Right forelimb (tissue), 1 donor: ENCODE measurements around the gene FAM200A.
"Not testable (repeated sequence)": the region's sequence is repeated elsewhere in the genome, so short reads cannot be mapped to it uniquely, and the experiment has no call there.

ENCODE experiments used
- DNase-seq: peaks from one replicate; pipeline ENCODE4 v3.0.0-alpha.2; 2018

The FAM200A gene

GRCh38 chr7:99558306-99559174 lies 6.6 kb upstream of the FAM200A start, which contains the start of gene ZNF655:
ZNF655 (plus strand) TSS chr7:99558642; CDS start chr7:99560560, 1,918 bp downstream.
- DNase-seq: peak; percentile 97

DNA sequence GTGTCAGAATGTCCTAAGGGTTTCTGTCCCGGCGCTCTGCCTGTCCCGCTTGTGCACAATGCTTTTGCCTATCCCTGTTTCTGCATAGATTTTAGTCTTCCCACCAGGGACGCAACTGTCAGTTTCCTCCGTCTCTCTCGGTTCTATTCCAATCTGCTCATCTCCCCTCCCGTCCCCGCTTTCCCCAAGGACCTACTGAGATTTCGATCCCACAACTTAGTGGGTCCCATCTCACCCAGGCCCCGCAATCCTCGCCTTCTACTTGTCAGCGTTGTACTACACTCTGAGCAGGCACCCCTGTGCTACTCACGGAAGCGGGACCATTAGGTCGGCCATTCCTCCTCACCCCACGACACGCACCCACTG lies 6.0 kb upstream of the FAM200A start:
- DNase-seq: no peak

DNA sequence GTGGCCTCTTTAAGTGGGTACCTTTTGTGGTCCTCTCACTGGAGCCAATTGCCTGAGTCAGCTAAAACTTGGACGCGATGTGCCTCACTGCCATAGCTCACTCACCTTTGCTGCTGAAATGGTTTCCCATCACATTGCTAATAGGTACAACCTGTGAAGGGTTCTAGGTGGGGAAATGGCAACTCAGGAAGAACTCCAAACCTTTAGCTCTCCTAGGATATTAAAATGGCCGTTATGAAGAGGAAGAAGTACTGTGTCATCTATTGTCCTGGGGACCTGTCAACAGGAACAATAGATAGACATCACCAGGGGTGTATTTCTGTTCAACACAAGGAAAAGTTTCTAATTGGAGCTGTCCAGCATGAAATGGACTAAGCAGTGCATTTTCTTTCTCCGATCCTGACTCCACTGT lies 5.3 kb upstream of the FAM200A start:
- no peak for DNase-seq

DNA sequence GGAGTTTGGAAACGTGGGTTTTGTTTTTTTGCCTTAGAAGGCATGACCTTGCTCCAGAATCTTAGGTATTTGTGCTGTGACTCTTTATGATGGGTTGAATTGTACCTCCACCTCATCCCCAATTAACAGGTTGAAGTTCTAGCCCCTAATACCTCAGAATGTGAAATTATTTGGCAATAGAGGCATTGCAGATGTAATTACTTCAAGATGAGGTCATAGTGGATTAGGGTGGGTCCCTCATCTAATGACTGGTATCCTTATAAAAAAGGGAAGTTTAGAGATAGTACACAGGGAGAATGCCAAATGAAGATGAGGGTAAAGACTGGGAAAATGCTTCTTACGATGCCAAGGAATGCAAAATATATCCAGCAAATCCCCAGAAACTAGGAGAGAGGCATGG lies 3.0 kb upstream of the FAM200A start:
- no peak for DNase-seq

- DNase-seq: no peak
Measured at GRCh38 chr7:99553039-99553438, 1.1 kb upstream of the FAM200A start.

DNA sequence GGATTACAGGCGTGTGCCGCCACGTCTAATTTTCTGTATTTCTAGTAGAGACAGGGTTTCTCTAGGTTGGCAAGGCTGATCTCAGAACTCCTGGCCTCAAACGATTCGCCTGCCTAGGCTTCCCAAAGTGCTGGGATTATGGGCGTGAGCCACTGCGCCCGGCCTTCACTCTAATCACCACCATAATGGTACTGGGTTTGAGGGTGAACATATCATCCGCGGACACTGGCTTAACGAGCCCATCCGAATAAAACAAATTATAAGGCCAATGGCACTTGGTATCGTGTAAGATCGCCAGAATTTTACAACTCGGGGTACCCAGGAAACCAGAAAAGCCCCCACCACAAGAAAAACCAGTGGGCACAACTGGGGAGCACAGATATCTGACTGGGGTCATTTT lies 580 bp downstream of the FAM200A start:
- DNase-seq: peak; percentile 46

GRCh38 chr7:99549545-99549944 lies 2.4 kb downstream of the FAM200A start:
- not testable (repeated sequence) for DNase-seq

DNA sequence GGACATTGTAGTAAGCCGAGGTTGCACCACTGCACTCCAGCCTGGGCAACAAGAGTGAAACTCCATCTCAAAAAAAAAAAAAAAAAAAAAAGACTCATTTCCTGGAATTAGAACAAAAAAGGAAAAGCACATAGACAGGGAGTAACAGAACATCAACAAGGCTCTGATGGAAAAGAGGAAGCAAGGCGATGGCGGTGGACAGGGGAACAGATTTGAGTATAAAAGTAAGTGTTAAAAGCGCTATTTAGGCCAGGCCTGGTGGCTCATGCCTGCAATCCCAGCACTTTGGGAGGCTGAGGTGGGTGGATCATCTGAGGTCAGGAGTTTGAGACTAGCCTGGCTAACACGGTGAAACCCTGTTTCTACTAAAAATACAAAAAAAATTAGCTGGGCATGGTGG lies 6.6 kb downstream of the FAM200A start:
- DNase-seq: not testable (repeated sequence)

DNA sequence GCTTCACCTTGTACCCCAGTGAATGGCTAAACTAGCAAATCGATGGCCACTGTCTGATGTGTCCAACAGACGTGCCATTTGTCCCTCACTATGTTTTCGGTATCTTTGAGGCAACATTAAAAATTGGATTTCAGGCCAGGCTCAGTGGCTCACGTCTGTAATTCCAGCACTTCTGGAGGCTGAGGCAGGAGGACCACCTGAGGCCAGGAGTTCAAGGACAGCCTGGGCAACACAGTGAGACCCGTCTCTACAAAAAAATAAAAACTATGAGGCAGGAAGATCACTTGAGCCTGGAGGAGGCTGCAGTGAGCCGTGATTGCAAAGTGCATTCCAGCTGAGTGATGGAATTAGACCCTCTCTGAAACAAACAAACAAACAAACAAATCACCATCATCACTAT lies 8.0 kb downstream of the FAM200A start:
- no peak for DNase-seq

DNA sequence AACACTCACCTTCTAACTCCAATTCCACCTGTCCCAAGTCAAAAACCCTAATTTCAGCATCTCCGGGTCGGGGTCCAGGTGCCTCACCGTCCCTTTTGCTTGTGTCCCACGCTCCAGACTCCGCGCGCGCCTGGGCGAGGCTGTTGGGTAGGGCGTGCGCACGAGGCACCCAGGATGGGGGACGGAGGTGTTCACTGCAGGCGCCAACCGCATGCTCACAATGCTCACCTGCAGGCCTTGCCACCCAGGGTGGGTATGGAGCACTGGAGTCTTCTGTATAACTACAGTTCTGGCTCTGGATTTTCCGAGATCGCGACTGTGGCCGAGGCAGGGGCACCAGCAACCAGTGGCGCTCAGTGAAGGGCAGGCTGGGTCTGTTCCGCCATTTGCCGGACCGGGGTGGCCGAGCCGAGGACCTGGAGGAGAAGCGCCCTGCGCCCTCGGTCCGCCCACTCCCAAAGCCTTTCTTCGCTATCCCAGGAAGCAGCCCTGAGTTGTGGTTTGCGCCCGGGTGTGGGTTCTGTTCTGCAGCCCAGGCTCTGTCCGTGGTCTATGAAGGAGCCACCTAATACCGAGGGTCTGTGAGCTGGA lies 8.7 kb downstream of the FAM200A start:
- DNase-seq: no peak

GRCh38 chr7:99541212-99541611 lies 10.7 kb downstream of the FAM200A start:
- DNase-seq: no peak

DNA sequence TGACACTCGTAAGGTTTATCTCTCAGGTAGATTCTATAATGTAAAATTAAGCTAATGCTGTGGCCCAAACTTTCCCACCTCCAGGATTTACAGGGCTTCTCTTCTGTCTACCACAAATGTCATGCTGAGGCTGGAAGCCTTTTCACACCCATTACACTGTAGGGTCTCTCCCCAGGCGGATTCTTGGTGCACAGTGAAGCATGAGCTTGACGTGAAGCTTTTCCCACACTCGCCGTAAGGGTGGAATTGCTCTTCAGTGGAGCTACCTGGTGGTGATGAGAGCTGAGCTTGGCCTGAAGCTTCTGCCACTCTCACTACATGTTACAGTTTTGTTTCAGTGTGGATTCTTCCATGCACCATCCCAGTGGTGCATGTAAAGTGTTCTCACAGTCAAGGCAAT lies 11.4 kb downstream of the FAM200A start:
- no peak for DNase-seq

DNA sequence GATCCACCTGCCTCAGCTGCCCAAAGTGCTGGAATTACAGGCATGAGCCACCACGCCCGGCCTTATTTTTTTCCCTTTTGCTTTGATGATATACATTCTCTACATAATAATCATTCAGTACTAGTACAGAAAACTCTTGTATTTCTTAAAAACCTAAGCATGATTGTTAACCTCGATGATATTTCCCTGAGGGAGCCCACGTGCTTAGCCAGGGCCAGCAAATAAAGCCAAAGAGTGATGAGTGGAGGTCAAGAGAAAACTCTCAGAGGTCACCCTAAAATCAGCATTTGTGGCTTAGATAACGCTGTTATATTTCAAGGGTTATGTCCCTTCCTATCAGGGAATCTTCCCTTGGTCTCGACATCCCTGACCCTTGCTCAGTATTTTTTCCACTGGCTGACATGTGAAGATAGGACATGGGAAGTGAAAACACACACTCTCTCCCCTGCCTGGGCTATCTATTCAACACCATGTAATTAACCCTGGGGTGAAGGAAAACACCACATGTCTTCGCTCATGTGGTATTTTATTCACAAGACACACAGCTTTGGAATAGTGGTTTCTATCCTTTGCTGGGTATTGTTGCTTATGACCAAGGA lies 12.6 kb downstream of the FAM200A start:
- no peak for DNase-seq

DNA sequence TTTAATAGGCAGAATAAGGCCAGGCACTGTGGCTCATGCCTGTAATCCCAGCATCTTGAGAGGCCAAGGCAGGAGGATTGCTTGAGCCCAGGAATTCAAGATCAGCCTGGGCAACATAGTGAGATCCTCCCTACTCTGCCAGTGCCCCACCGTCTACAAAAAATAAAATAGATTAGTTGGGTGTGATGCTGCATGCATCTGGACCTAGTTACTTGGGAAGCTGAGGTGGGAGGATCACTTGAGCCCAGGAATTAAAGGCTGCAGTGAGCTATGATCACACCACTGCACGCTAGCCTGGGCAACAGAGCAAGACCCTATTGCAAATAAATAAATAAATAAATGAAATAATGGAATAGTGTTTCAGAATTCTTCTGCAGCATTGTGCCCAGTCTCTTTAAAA lies 16.2 kb downstream of the FAM200A start:
- DNase-seq: no peak

- DNase-seq: no peak
Measured at GRCh38 chr7:99531354-99531765, 20.6 kb downstream of the FAM200A start.

GRCh38 chr7:99525713-99526440 lies 26.0 kb downstream of the FAM200A start:
- DNase-seq: no peak

GRCh38 chr7:99521399-99521798 lies 30.5 kb downstream of the FAM200A start:
- DNase-seq: no peak

GRCh38 chr7:99514050-99514449 lies 37.9 kb downstream of the FAM200A start:
- DNase-seq: no peak

DNA sequence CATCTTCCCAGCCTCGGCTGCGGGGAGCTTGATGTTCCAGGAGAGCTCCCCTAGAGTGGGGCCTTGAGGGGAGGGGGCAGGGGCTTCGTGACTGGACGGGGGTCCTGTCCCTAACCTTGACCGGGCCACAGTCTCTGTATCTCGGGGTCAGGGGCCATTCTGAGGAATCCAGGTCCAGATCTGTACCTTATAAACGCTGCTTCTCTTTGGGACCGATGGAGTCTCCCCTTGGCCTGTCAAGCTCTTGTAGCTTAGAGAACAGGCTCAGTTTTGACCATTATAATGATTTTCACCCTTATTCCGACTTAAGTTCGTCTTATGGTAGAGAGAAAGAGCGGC lies 46.6 kb downstream of the FAM200A start:
- no peak for DNase-seq

DNA sequence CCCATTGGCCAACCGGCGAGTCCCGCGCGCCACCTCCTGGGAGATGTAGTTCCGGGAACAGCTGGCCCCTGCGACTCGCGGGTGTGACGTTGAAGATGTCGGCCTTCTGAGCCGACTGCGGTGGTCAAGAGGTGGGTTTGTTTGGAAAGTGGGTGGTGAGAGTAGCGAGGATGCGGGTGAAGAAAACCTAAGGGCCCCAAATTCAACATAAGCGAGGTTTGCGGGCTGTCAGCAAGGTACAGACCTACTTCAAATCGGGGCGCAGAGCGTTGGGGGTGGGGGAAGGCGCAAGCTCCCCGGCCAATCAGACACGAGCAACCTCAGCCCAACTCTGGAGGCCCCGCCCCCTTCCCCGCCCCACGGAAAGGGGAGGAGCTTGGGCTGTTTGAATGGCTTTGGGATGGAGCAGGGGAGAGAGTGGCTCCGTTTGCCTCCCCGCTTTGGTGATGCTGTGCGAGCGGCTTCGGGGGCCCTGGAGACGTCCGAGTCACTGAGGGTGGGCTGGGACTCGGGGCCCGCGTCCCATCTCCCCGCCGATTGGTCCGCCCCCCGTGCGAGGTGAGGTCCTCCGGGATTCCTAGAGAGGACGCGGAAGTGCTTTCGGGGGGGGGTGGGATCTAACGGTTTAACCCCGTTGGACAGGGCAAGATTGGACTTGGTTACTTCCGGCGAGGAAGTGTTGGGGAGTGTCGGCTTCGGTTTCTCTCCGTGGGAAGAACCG lies 47.2 kb downstream of the FAM200A start, which contains the start of gene ZKSCAN5:
TSS of gene ZKSCAN5 (plus strand) at position 60 of the 721 bp plus-strand sequence. CDS start 1,383 bp downstream, outside the sequence.
- peak; percentile 99 for DNase-seq

DNA sequence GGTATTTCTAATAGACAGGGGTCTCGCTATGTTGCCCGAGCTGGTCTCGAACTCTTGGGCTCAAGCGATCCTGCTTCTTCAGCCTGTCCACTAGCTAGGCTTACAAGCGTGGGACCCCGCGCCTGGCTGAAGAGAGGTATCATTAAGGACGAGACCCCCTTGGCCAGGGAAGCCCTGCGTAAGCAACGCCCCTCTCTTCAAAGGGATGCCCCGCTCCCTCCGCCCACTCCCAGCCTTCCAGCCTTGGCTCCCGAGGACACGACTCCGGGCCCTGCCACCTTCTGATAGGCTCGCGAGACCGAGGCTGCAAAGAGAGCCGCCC lies 47.7 kb downstream of the FAM200A start:
- DNase-seq: no peak

DNA sequence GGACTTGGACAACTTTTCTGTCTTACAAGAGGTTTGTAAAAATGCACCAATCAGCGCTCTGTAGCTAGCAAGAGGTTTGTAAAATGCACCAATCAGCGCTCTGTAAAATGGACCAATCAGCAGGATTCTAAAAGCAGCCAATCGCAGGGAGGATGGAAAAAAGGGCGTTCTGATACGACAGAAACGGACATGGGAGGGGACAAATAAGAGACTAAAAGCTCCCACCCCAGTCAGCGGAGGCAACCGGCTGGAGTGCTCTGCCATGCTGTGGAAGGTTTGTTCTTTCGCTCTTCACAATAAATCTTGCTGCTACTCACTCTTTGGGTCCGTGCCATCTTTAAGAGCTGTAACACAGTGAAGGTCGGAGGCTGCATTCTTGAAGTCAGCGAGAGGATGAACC lies 50.7 kb downstream of the FAM200A start:
- DNase-seq: not testable (repeated sequence)

GRCh38 chr7:99500637-99501009 lies 51.3 kb downstream of the FAM200A start:
- no peak for DNase-seq
